HCT116 (cell line): ENCODE measurements around the gene SETD9. TPM values are rescaled to one million over a fixed set of nuclear protein-coding genes. Genes with fewer than 3 reads are reported as not detected.

ENCODE experiments used
- ATAC-seq: fragments of 200-7000 bp; cut with Tn5 transposase; 2 replicates; pipeline ENCODE4 v1.9.1; 2020; ENCODE audit warnings: mild to moderate bottlenecking, moderate library complexity
- BruUV-seq: library from RNA; stranded (reverse); fragments of 400-500 nt; replicated peaks from 2 replicates; lab custom pipeline; 2021; lab: Mats Ljungman, UMichigan
- CTCF ChIA-PET: fragments of 300-600 bp; sonication (Branson Sonifier 250); formaldehyde crosslinking; loops from one replicate; lab custom pipeline; 2021; ENCODE audit warnings: antibody characterized with exemption; lab: Charles Lee
- POLR2A ChIA-PET: fragments of 300-600, 350-600 bp; sonication (Branson Sonifier 250); formaldehyde crosslinking; loops from one replicate; lab custom pipeline; 2021; ENCODE audit warnings: antibody characterized with exemption; lab: Charles Lee
- RAD21 ChIA-PET, 2 experiments: fragments of 300-600 bp; sonication (Branson Sonifier 250); formaldehyde crosslinking; loops; one replicate each; lab custom pipeline; 2023; ENCODE audit warnings: low total read pairs in 2 of 2; ENCODE audit not compliant: uncharacterized antibody in 2 of 2, unreplicated experiment in 2 of 2, low non-redundant PET in 1 of 2; lab: Charles Lee
- DNase-seq: peaks from one replicate; pipeline ENCODE4 v3.0.0-alpha.2; 2010; ENCODE audit warnings: low read depth, low spot score
- H2AFZ ChIP-seq: fragments of 200-600 bp; shearing (Covaris generic), sonication (generic); 2 replicates; pipeline ENCODE4 v1.6.1; 2017; ENCODE audit warnings: low read depth, mixed run types, mixed read lengths, antibody characterized with exemption, low read length; ENCODE audit not compliant: poor library complexity, severe bottlenecking
- H3K27ac ChIP-seq: 2 replicates; pipeline ENCODE4 v1.5.1; 2012; ENCODE audit warnings: low read depth, low read length
- H3K27me3 ChIP-seq: fragments of 200-600 bp; sonication (generic); 2 replicates; pipeline ENCODE4 v1.6.1; 2016; ENCODE audit warnings: mixed run types, low read length, mixed read lengths; ENCODE audit not compliant: insufficient read depth
- H3K36me3 ChIP-seq, 2 experiments: fragments of 200-500 bp in 1 of 2; fragments of 200-600 bp in 1 of 2; sonication (Bioruptor generic) in 1 of 2; sonication (generic) in 1 of 2; 2 replicates each; pipeline versions ENCODE4 v1.5.1 to v1.6.1; 2014 to 2016; ENCODE audit warnings: low read length in 2 of 2, inconsistent platforms in 1 of 2, mixed read lengths in 1 of 2, mixed run types in 1 of 2; ENCODE audit not compliant: insufficient read depth in 2 of 2, control insufficient read depth in 1 of 2
- H3K4me1 ChIP-seq, 2 experiments: fragments of 200-600 bp in 1 of 2; sonication (generic) in 1 of 2; 2 replicates each; pipeline versions ENCODE4 v1.5.1 to v1.6.1; 2012 to 2017; ENCODE audit warnings: low read length in 2 of 2, inconsistent platforms in 1 of 2, mild to moderate bottlenecking in 1 of 2, mixed read lengths in 1 of 2, mixed run types in 1 of 2, moderate library complexity in 1 of 2; ENCODE audit not compliant: insufficient read depth in 2 of 2, control insufficient read depth in 1 of 2
- H3K4me2 ChIP-seq: fragments of 200-600 bp; sonication (generic); 2 replicates; pipeline ENCODE4 v1.6.1; 2017; ENCODE audit warnings: mixed run types, low read length, mixed read lengths
- H3K4me3 ChIP-seq, 2 experiments: fragments of 200-600 bp in 1 of 2; sonication (generic) in 1 of 2; replicated peaks in 1 of 2; 2 replicates each; pipeline ENCODE4 v1.5.1; 2011 to 2016; ENCODE audit warnings: low read length in 2 of 2, control low read depth in 1 of 2, low read depth in 1 of 2, mild to moderate bottlenecking in 1 of 2, mixed read lengths in 1 of 2, mixed run types in 1 of 2
- H3K79me2 ChIP-seq: fragments of 200-600 bp; sonication (generic); 2 replicates; pipeline ENCODE4 v1.6.1; 2017; ENCODE audit warnings: mild to moderate bottlenecking, mixed run types, low read length, moderate library complexity, mixed read lengths; ENCODE audit not compliant: insufficient read depth
- H3K9ac ChIP-seq: fragments of 200-600 bp; sonication (generic); 2 replicates; pipeline ENCODE4 v1.6.1; 2016; ENCODE audit warnings: low read length, mixed read lengths
- H3K9me2 ChIP-seq: fragments of 200-600 bp; sonication (generic), shearing (Covaris generic); 2 replicates; pipeline ENCODE4 v1.6.1; 2017; ENCODE audit warnings: mixed run types, mild to moderate bottlenecking, moderate library complexity; ENCODE audit not compliant: insufficient read depth
- H3K9me3 ChIP-seq, 2 experiments: fragments of 200-500 bp in 1 of 2; fragments of 200-600 bp in 1 of 2; sonication (Bioruptor generic) in 1 of 2; sonication (generic) in 1 of 2; 2 replicates each; pipeline ENCODE4 v1.6.1; 2014 to 2017; ENCODE audit warnings: low read length in 2 of 2, mixed read lengths in 2 of 2, inconsistent platforms in 1 of 2, low read depth in 1 of 2, mild to moderate bottlenecking in 1 of 2, mixed run types in 1 of 2, moderate library complexity in 1 of 2; ENCODE audit not compliant: control insufficient read depth in 1 of 2, insufficient read depth in 1 of 2
- H4K20me1 ChIP-seq: fragments of 200-600 bp; sonication (generic), shearing (Covaris generic); 2 replicates; pipeline ENCODE4 v1.6.1; 2017; ENCODE audit warnings: mixed run types, mild to moderate bottlenecking, moderate library complexity; ENCODE audit not compliant: insufficient read depth
- ATF3 ChIP-seq: IDR thresholded peaks from 2 replicates; pipeline ENCODE4 v1.6.1; 2012
- CBX3 ChIP-seq: IDR thresholded peaks from 2 replicates; pipeline ENCODE4 v1.6.1; 2012; ENCODE audit warnings: low read depth
- EGR1 ChIP-seq: IDR thresholded peaks from 2 replicates; pipeline ENCODE4 v1.6.1; 2012; ENCODE audit warnings: low read depth
- EZH2 ChIP-seq: fragments of 200-600 bp; sonication (generic); IDR thresholded peaks from 2 replicates; pipeline ENCODE4 v1.6.1; 2017; ENCODE audit warnings: antibody characterized with exemption, mixed run types
- FOSL1 ChIP-seq: IDR thresholded peaks from 2 replicates; pipeline ENCODE4 v1.6.1; 2012; ENCODE audit warnings: low read depth
- POLR2AphosphoS5 ChIP-seq: IDR thresholded peaks from 2 replicates; pipeline ENCODE4 v1.6.1; 2011; ENCODE audit warnings: mild to moderate bottlenecking, low read depth, low read length, moderate library complexity
- SIN3A ChIP-seq: IDR thresholded peaks from 2 replicates; pipeline ENCODE4 v1.6.1; 2012; ENCODE audit warnings: low read depth
- TCF7L2 ChIP-seq: IDR thresholded peaks from 2 replicates; pipeline ENCODE4 v1.7.0; 2011; ENCODE audit warnings: borderline replicate concordance, inconsistent platforms; ENCODE audit not compliant: insufficient read depth, insufficient read length; ENCODE audit errors: extremely low read depth
- ZBTB33 ChIP-seq: IDR thresholded peaks from 2 replicates; pipeline ENCODE4 v1.6.1; 2011; ENCODE audit warnings: mild to moderate bottlenecking, low read length, moderate library complexity; ENCODE audit not compliant: insufficient replicate concordance; ENCODE audit errors: extremely low read depth
- intact Hi-C: fragments of 100-400 bp; cut with micrococcal nuclease; formaldehyde crosslinking; loops from 2 replicates; pipeline ENCODE4 v1.10.0; 2022
- total RNA-seq: library from RNA; stranded (reverse); gene quantifications from one replicate; pipeline ENCODE4 v1.2.1, GENCODE V29; 2021; ENCODE audit not compliant: unreplicated experiment

SETD9 gene
- total RNA-seq, 1 experiment from 2014 or later, result 10.9 TPM

- Histone ChIP-seq H4K20me1 (no peaks in the 10 kb centered on the region), H3K4me2 (no peak overlapping the region), H3K9me3 (no peaks in the 10 kb centered on the region), H3K9ac (no peak overlapping the region), H3K27me3 (no peaks in the 10 kb centered on the region), H3K4me1 (peaks cover 8 to 15% of the 10 kb centered on the region in 2 experiments; a peak in 3 of 4 replicates), H3K9me2 (no peaks in the 10 kb centered on the region), H3K79me2 (peaks cover 22% of the 10 kb centered on the region), H3K36me3 (no peaks in the 10 kb centered on the region), H2AFZ (no peak overlapping the region), H3K27ac (no peak overlapping the region), H3K4me3 (no peak overlapping the region)
- ChIA-PET RAD21 (no interaction called here), POLR2A (no interaction called here), CTCF (no interaction called here)
- DNase-seq, result no peak
- ATAC-seq, result no peak
- TF ChIP-seq POLR2AphosphoS5 (no peak), CBX3 (no peak), ATF3 (no peak), TCF7L2 (no peak), EGR1 (no peak), FOSL1 (no peak), ZBTB33 (no peak), EZH2 (no peak), SIN3A (no peak)
- intact Hi-C loops, result loop anchor here (5.0 kb wide), 2 partner anchors 128 to 268 kb away; no protein-coding TSS in a partner anchor
- BruUV-seq, result no TSS peak
Observed at GRCh38 chr5:56954262-56954661, 44.9 kb downstream of the SETD9 start.
